WI38 (cell line): ENCODE measurements around the gene PELI3.
A peak's percentile ranks its signal among the peaks of the same experiment; 100 is the strongest.
"Not testable (repeated sequence)": the region's sequence is repeated elsewhere in the genome, so short reads cannot be mapped to it uniquely, and the experiment has no call there.

Source experiments
- H3K4me3 ChIP-seq: 2 replicates; pipeline ENCODE4 v1.5.1; 2011; ENCODE audit warnings: low read depth, mild to moderate bottlenecking, control low read depth, low read length
- CTCF ChIP-seq: IDR thresholded peaks from 2 replicates; pipeline ENCODE4 v1.5.1; 2012; ENCODE audit warnings: low read depth, mild to moderate bottlenecking, control low read depth, low read length

The PELI3 gene

GRCh38 chr11:66421492-66422205, 45.1 kb upstream of the PELI3 start:
- no peak overlapping the region for H3K4me3 ChIP-seq
- no peak for TF ChIP-seq CTCF

- no peak overlapping the region for H3K4me3 ChIP-seq
- TF ChIP-seq CTCF = no peak
These were observed 40.4 kb upstream of the PELI3 start for GRCh38 chr11:66426314-66426713.

GRCh38 chr11:66428933-66429332, 37.8 kb upstream of the PELI3 start:
- no peak for TF ChIP-seq CTCF
- no peak overlapping the region for H3K4me3 ChIP-seq

GRCh38 chr11:66429983-66430602, 36.6 kb upstream of the PELI3 start:
- no peak overlapping the region for H3K4me3 ChIP-seq
- peak; percentile 68 for TF ChIP-seq CTCF

- H3K4me3 ChIP-seq = not testable (repeated sequence)
These were observed 35.4 kb upstream of the PELI3 start for GRCh38 chr11:66431287-66431686.

GRCh38 chr11:66431871-66432329, 34.8 kb upstream of the PELI3 start:
- not testable (repeated sequence) for H3K4me3 ChIP-seq

GRCh38 chr11:66432597-66432996, 34.1 kb upstream of the PELI3 start:
- H3K4me3 ChIP-seq = no peak overlapping the region
- no peak for TF ChIP-seq CTCF

GRCh38 chr11:66437979-66438503, 28.7 kb upstream of the PELI3 start:
- H3K4me3 ChIP-seq = peak overlapping the region; percentile 87

More at GRCh38 chr11:66437979-66438503, 28.7 kb upstream of the PELI3 start:
- no peak for TF ChIP-seq CTCF
